GM12878 (cell line): ENCODE data around the gene CA11. TPM values are rescaled to one million over a fixed set of nuclear protein-coding genes. Genes with fewer than 3 reads are reported as not detected.
A peak's percentile ranks its signal among the peaks of the same experiment; 100 is the strongest.

Experiments used
- ATAC-seq: fragments of 200-7000 bp; cut with Tn5 transposase; 3 replicates; pipeline ENCODE4 v1.9.1; 2020; ENCODE audit warnings: mild to moderate bottlenecking, moderate library complexity
- BruUV-seq: library from RNA; stranded (reverse); fragments of 400-500 nt; replicated peaks from 2 replicates; lab custom pipeline; 2021; lab: Mats Ljungman, UMichigan
- CTCF ChIA-PET: fragments of 300-600 bp; sonication (Branson Sonifier 250); formaldehyde crosslinking; extraction: SDS; loops from one replicate; lab custom pipeline; 2021; ENCODE audit warnings: inconsistent platforms; lab: Yijun Ruan, JAX
- POLR2A ChIA-PET: fragments of 350-600 bp; formaldehyde crosslinking; extraction: SDS; loops from one replicate; lab custom pipeline; 2021; ENCODE audit warnings: inconsistent platforms; lab: Charles Lee
- RAD21 ChIA-PET: fragments of 300-600 bp; sonication (Branson Sonifier 250); formaldehyde crosslinking; loops from one replicate; lab custom pipeline; 2023; ENCODE audit warnings: antibody characterized with exemption; ENCODE audit not compliant: unreplicated experiment; lab: Charles Lee
- SMC1A ChIA-PET: fragments of 300-600 bp; sonication (Branson Sonifier 250); formaldehyde crosslinking; loops from one replicate; lab custom pipeline; 2023; ENCODE audit not compliant: unreplicated experiment, uncharacterized antibody; lab: Charles Lee
- DNase-seq: peaks from one replicate; pipeline ENCODE4 v3.0.0-alpha.2; 2011; ENCODE audit warnings: low read depth, low spot score
- FAIRE-seq: peaks from 3 replicates; lab custom pipeline; 2011; peaks lifted over from hg19 to GRCh38; lab: Jason Lieb, UNC
- H2AFZ ChIP-seq: 2 replicates; pipeline ENCODE4 v1.6.0; 2011; ENCODE audit warnings: low read depth, low read length, control low read depth; ENCODE audit not compliant: control insufficient read depth
- H3K27ac ChIP-seq: 2 replicates; pipeline ENCODE4 v1.5.1; 2011; ENCODE audit warnings: control low read depth; ENCODE audit not compliant: control insufficient read depth, insufficient read depth
- H3K27me3 ChIP-seq, 2 experiments: replicated peaks in 1 of 2; 2 replicates each; pipeline versions ENCODE4 v1.6.0 to v1.6.1; 2011; ENCODE audit warnings: low read length in 1 of 2; ENCODE audit not compliant: control insufficient read depth in 2 of 2, insufficient read depth in 2 of 2
- H3K36me3 ChIP-seq, 2 experiments: 2 replicates each; pipeline ENCODE4 v1.5.1; 2011; ENCODE audit warnings: low read length in 1 of 2; ENCODE audit not compliant: control insufficient read depth in 2 of 2, insufficient read depth in 2 of 2
- H3K4me1 ChIP-seq: 2 replicates; pipeline ENCODE4 v1.6.1; 2011; ENCODE audit warnings: mild to moderate bottlenecking, low read length, moderate library complexity, mixed read lengths; ENCODE audit not compliant: control insufficient read depth, insufficient read depth
- H3K4me2 ChIP-seq: 2 replicates; pipeline ENCODE4 v1.6.0; 2011; ENCODE audit warnings: control low read depth; ENCODE audit not compliant: control insufficient read depth, insufficient read depth
- H3K4me3 ChIP-seq: fragments of 200-600 bp; sonication (generic); 2 replicates; pipeline ENCODE4 v1.5.1; 2016
- H3K79me2 ChIP-seq: 2 replicates; pipeline ENCODE4 v1.6.0; 2011; ENCODE audit warnings: low read length; ENCODE audit not compliant: control insufficient read depth, insufficient read depth
- H3K9ac ChIP-seq: 2 replicates; pipeline ENCODE4 v1.8.0; 2011; ENCODE audit warnings: low read length, control low read depth, mixed read lengths; ENCODE audit not compliant: control insufficient read depth, insufficient read depth
- H3K9me3 ChIP-seq: replicated peaks from 3 replicates; pipeline ENCODE4 v1.5.1; 2011; ENCODE audit warnings: mild to moderate bottlenecking, low read length; ENCODE audit not compliant: control insufficient read depth, insufficient read depth
- H4K20me1 ChIP-seq: 2 replicates; pipeline ENCODE4 v1.6.0; 2011; ENCODE audit not compliant: control insufficient read depth, insufficient read depth
- ATF7 ChIP-seq: fragments of 450-650 bp; IDR thresholded peaks from 2 replicates; pipeline ENCODE4 v1.6.1; 2016; ENCODE audit warnings: low read depth, mild to moderate bottlenecking
- EZH2 ChIP-seq: IDR thresholded peaks from 2 replicates; pipeline ENCODE4 v1.6.1; 2012; ENCODE audit warnings: low read depth, mild to moderate bottlenecking, control low read depth, inconsistent platforms, low read length, borderline replicate concordance; ENCODE audit not compliant: control insufficient read depth
- NRF1 ChIP-seq: conservative IDR thresholded peaks from 2 replicates; pipeline ENCODE4 v1.6.1; 2011; ENCODE audit warnings: mild to moderate bottlenecking, low read depth, low read length, improper control_type of control experiment
- POLR2AphosphoS5 ChIP-seq: IDR thresholded peaks from 2 replicates; pipeline ENCODE4 v1.6.1; 2011; ENCODE audit warnings: mild to moderate bottlenecking, low read length, inconsistent platforms
- RCOR1 ChIP-seq: conservative IDR thresholded peaks from 2 replicates; pipeline ENCODE4 v1.6.1; 2012; ENCODE audit warnings: low read depth, low read length, improper control_type of control experiment
- SMAD1 ChIP-seq: fragments of 450-650 bp; IDR thresholded peaks from 2 replicates; pipeline ENCODE4 v1.6.1; 2018; ENCODE audit warnings: mild to moderate bottlenecking, low read depth; ENCODE audit not compliant: partially characterized antibody
- SRF ChIP-seq, 2 experiments: IDR thresholded peaks; 2 replicates each; pipeline ENCODE4 v1.6.1; 2011; ENCODE audit warnings: low read depth in 2 of 2, low read length in 2 of 2, mild to moderate bottlenecking in 1 of 2, moderate library complexity in 1 of 2
- TCF3 ChIP-seq: IDR thresholded peaks from 2 replicates; pipeline ENCODE4 v1.6.1; 2012; ENCODE audit warnings: low read depth, mild to moderate bottlenecking, low read length, borderline replicate concordance; ENCODE audit not compliant: insufficient read depth
- ZNF217 ChIP-seq: fragments of 450-650 bp; IDR thresholded peaks from 2 replicates; pipeline ENCODE4 v1.6.1; 2017; ENCODE audit warnings: antibody characterized with exemption, mild to moderate bottlenecking
- WGBS: methylation state at CpG from one replicate; pipeline ENCODE4 v1.1.6; 2016; ENCODE audit warnings: low lambda C conversion rate; ENCODE audit not compliant: insufficient replicate concordance, insufficient coverage; ENCODE audit errors: missing lambda C conversion rate; 5-methylcytosine and 5-hydroxymethylcytosine counted together
- in situ Hi-C: fragments of 300-500 bp; cut with MboI; formaldehyde crosslinking; loops from 9 replicates; pipeline ENCODE4 v1.14.3; 2018; ENCODE audit warnings: mixed read lengths
- intact Hi-C: fragments of 100-400 bp; cut with micrococcal nuclease; formaldehyde crosslinking; loops from one replicate; pipeline ENCODE4 v1.14.2; 2022; ENCODE audit not compliant: unreplicated experiment
- polyA plus RNA-seq, 11 experiments: library from polyadenylated mRNA; depleted of rRNA in 4 of 11; unstranded in 6 of 11; stranded (reverse) in 5 of 11; fragments of >200 nt; fragmentation: Nextera tagmentation in 4 of 11; fragmentation: Illumina TruSeq in 1 of 11; extraction: Ambion mirVana in 4 of 11; extraction: Trizol in 1 of 11; gene quantifications; 1 replicate in 1 of 11; 2 replicates in 10 of 11; pipeline versions ENCODE4 v1.2.1 to v1.2.3, GENCODE V29; 2011 to 2016; ENCODE audit warnings: inconsistent platforms in 2 of 11, missing spikeins in 2 of 11, low read depth in 1 of 11
- total RNA-seq, 4 experiments: library from RNA; depleted of rRNA in 3 of 4; stranded (reverse); fragments of >200 nt in 3 of 4; fragmentation: Illumina TruSeq in 1 of 4; extraction: Trizol in 1 of 4; gene quantifications; 2 replicates each; pipeline versions ENCODE4 v1.2.1 to v1.2.3, GENCODE V29; 2013 to 2021
- TF ChIP-seq, protein P1 (sequence below): fragments of 450-650 bp; formaldehyde crosslinking; IDR thresholded peaks from 2 replicates; pipeline ENCODE4 v1.4.0; 2020; ENCODE audit warnings: mild to moderate bottlenecking, moderate library complexity
- TF ChIP-seq, protein P2 (sequence below): IDR thresholded peaks from 2 replicates; pipeline ENCODE4 v1.6.1; 2012; ENCODE audit warnings: low read length, inconsistent platforms

Gene CA11
- total and polyA plus RNA-seq, 10 of the 15 experiments (the other 5 are each of a cell fraction or from before 2014, with no cell fraction given) = 1.7 to 7.5 (median 2.4) TPM

DNA sequence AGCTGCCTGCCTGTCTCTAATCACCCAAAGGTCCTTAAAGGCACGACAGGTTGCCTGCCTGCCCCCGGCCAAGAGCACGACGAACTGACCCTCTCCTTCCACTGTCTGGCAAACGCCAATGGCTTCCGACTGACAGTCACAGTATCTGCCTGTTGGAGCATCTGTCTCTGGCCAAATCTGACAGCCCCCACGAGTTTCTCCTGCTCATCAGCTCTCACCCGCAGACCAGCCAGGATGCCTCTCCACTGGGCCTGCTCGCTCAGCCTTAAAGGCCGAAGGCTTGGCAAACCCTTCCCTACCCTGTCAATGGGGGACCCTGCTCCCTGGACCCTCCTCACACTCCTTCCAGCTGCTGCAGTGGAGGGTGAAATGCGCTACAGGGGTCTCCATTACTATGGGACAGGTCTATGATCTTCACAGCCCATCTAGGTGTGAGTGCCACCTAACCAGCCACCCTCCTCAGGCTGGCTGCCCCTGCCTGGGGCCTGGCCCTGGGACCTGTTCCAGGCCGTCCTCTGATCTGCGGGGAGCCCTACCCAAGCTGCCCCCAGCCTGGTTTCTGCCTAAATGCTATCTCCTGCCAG is 32.0 kb downstream of the CA11 start (continued):
- no peak for TF ChIP-seq SMAD1
- peak; percentile 85 for TF ChIP-seq POLR2AphosphoS5
- TF ChIP-seq, all 136 proteins: peak for 5

DNA sequence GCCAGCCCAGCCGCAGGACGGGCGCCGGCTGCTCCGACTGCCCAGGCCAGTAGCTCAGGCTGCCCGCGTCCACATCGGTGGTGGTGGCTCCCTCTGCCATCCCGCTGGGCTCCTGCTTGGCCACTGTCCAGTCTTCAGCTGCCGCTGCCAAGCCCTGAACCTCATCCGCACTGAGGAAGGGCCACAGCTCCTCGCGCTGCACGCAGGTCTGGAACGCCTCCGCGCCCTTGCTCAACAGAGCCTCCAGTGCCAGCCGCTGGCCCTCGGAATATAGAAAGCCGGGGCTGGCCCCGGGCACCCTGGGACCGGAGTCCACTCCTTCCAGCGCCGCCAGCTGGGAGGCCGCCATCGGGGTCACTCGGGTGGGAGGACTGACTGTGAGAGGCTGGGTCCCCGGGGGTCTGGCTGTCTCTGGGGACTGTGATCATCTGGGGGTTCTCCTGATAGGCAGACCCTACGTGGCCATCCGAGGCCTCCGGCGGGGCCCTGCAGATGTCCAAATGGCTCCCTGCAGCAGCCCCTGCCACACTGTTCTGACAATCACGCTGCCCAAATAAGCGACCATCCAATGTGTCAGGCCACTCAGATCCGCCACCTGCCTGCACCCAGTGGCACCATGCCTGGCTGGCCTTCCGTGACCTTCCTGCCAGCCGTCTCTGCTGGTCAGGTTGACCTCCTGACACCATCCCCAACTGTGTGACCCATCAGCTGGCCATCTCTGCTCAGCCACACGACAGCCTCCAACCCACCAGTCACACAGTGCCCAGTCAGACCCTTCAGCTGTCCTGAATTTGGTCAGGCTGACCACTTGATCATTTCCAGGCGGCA is 32.7 kb downstream of the CA11 start:
- Histone ChIP-seq H3K4me2 (no peak overlapping the region), H2AFZ (no peak overlapping the region), H3K27ac (no peak overlapping the region), H3K4me1 (peaks cover 8% of the 10 kb centered on the region; the same call in 1 of the 2 replicates), H3K27me3 (no peaks in the 10 kb centered on the region), H3K4me3 (no peak overlapping the region), H3K9ac (no peak overlapping the region), H3K36me3 (peaks cover 25 to 32% of the 10 kb centered on the region in 2 experiments), H3K9me3 (no peaks in the 10 kb centered on the region), H3K79me2 (peaks cover 26% of the 10 kb centered on the region), H4K20me1 (peaks cover 15% of the 10 kb centered on the region)
- ChIA-PET CTCF (no interaction called here), POLR2A (no interaction called here), RAD21 (no interaction called here), SMC1A (no interaction called here)
- 80% methylated on average over 39 of the region's 39 CpGs for WGBS
- FAIRE-seq (no peak), ATAC-seq (peak; percentile 1; the same call in 1 of the 3 replicates), DNase-seq (no peak)
- no TSS peak for BruUV-seq
- TF ChIP-seq TCF3 (no peak), ATF7 (no peak), SRF (IDR thresholded peaks at IDR 0.05; ENCODE audit: low read depth in 2 of 2, low read length in 2 of 2) (no peak), POLR2AphosphoS5 (no peak), NRF1 (no peak), EZH2 (no peak), ZNF217 (no peak), RCOR1 (no peak)
- TF ChIP-seq, protein P1, sequence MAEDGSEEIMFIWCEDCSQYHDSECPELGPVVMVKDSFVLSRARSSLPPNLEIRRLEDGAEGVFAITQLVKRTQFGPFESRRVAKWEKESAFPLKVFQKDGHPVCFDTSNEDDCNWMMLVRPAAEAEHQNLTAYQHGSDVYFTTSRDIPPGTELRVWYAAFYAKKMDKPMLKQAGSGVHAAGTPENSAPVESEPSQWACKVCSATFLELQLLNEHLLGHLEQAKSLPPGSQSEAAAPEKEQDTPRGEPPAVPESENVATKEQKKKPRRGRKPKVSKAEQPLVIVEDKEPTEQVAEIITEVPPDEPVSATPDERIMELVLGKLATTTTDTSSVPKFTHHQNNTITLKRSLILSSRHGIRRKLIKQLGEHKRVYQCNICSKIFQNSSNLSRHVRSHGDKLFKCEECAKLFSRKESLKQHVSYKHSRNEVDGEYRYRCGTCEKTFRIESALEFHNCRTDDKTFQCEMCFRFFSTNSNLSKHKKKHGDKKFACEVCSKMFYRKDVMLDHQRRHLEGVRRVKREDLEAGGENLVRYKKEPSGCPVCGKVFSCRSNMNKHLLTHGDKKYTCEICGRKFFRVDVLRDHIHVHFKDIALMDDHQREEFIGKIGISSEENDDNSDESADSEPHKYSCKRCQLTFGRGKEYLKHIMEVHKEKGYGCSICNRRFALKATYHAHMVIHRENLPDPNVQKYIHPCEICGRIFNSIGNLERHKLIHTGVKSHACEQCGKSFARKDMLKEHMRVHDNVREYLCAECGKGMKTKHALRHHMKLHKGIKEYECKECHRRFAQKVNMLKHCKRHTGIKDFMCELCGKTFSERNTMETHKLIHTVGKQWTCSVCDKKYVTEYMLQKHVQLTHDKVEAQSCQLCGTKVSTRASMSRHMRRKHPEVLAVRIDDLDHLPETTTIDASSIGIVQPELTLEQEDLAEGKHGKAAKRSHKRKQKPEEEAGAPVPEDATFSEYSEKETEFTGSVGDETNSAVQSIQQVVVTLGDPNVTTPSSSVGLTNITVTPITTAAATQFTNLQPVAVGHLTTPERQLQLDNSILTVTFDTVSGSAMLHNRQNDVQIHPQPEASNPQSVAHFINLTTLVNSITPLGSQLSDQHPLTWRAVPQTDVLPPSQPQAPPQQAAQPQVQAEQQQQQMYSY = no peak
- TF ChIP-seq, protein P2, sequence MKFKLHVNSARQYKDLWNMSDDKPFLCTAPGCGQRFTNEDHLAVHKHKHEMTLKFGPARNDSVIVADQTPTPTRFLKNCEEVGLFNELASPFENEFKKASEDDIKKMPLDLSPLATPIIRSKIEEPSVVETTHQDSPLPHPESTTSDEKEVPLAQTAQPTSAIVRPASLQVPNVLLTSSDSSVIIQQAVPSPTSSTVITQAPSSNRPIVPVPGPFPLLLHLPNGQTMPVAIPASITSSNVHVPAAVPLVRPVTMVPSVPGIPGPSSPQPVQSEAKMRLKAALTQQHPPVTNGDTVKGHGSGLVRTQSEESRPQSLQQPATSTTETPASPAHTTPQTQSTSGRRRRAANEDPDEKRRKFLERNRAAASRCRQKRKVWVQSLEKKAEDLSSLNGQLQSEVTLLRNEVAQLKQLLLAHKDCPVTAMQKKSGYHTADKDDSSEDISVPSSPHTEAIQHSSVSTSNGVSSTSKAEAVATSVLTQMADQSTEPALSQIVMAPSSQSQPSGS = no peak
- intact Hi-C loops (no loop called here), in situ Hi-C loops (no loop called here)
